ENCODE measurements around the gene EFNA5. TPM values are rescaled to one million over a fixed set of nuclear protein-coding genes. Genes with fewer than 3 reads are reported as not detected.

Gene EFNA5
- total RNA-seq, 1 donor from 2014 or later, result 11.8 TPM

- H3K4me1 ChIP-seq, result no peaks in the 10 kb centered on the region
These were observed 292.4 kb downstream of the EFNA5 start for GRCh38 chr5:107378218-107378899.

GRCh38 chr5:107377277-107377609 lies 293.5 kb downstream of the EFNA5 start:
- Histone ChIP-seq H3K27ac (no peak overlapping the region), H3K27me3 (no peaks in the 10 kb centered on the region), H3K9me3 (no peaks in the 10 kb centered on the region), H3K4me1 (no peaks in the 10 kb centered on the region), H3K36me3 (no peaks in the 10 kb centered on the region), H3K4me3 (no peak overlapping the region)
- TF ChIP-seq POLR2A (IDR thresholded peaks at IDR 0.05), result no peak
- TF ChIP-seq CTCF (IDR thresholded peaks at IDR 0.05), result no peak
- TF ChIP-seq POLR2AphosphoS5 (IDR thresholded peaks at IDR 0.05; ENCODE audit: insufficient read depth in 1 of 2, low read depth in 1 of 2), result no peak
- intact Hi-C loops (cut with DNase I), result no loop called here
- DNase-seq (ENCODE audit: extremely low spot score in 2 of 2), result no peak

More at GRCh38 chr5:107378218-107378899, 292.4 kb downstream of the EFNA5 start:
- H3K27me3 ChIP-seq, result no peaks in the 10 kb centered on the region
- H3K9me3 ChIP-seq, result no peaks in the 10 kb centered on the region
- TF ChIP-seq POLR2A (IDR thresholded peaks at IDR 0.05) (no peak), POLR2AphosphoS5 (IDR thresholded peaks at IDR 0.05; ENCODE audit: insufficient read depth in 1 of 2, low read depth in 1 of 2) (no peak), CTCF (IDR thresholded peaks at IDR 0.05) (no peak)
- no peaks in the 10 kb centered on the region for H3K36me3 ChIP-seq
- no peak overlapping the region for H3K27ac ChIP-seq
- DNase-seq (ENCODE audit: extremely low spot score in 2 of 2), result no peak
- intact Hi-C loops (cut with DNase I), result no loop called here
- no peak overlapping the region for H3K4me3 ChIP-seq

GRCh38 chr5:107376546-107377276 lies 294.0 kb downstream of the EFNA5 start:
- intact Hi-C loops (cut with DNase I), result no loop called here
- H3K9me3 ChIP-seq, result no peaks in the 10 kb centered on the region
- H3K27ac ChIP-seq, result no peak overlapping the region
- TF ChIP-seq POLR2A (IDR thresholded peaks at IDR 0.05) (no peak), CTCF (IDR thresholded peaks at IDR 0.05) (no peak), POLR2AphosphoS5 (IDR thresholded peaks at IDR 0.05; ENCODE audit: insufficient read depth in 1 of 2, low read depth in 1 of 2) (no peak)
- H3K4me1 ChIP-seq, result no peaks in the 10 kb centered on the region
- H3K4me3 ChIP-seq, result no peak overlapping the region
- no peak for DNase-seq (ENCODE audit: extremely low spot score in 2 of 2)
- no peaks in the 10 kb centered on the region for H3K27me3 ChIP-seq
- H3K36me3 ChIP-seq, result no peaks in the 10 kb centered on the region

GRCh38 chr5:107373549-107374263 lies 297.0 kb downstream of the EFNA5 start:
- TF ChIP-seq CTCF (IDR thresholded peaks at IDR 0.05) (no peak), POLR2A (IDR thresholded peaks at IDR 0.05) (no peak), POLR2AphosphoS5 (IDR thresholded peaks at IDR 0.05; ENCODE audit: insufficient read depth in 1 of 2, low read depth in 1 of 2) (no peak)
- Histone ChIP-seq H3K27ac (no peak overlapping the region), H3K27me3 (no peaks in the 10 kb centered on the region), H3K4me1 (peaks cover 10% of the 10 kb centered on the region), H3K36me3 (no peaks in the 10 kb centered on the region), H3K9me3 (no peaks in the 10 kb centered on the region), H3K4me3 (no peak overlapping the region)
- DNase-seq (ENCODE audit: extremely low spot score in 2 of 2), result no peak
- intact Hi-C loops (cut with DNase I), result no loop called here

Measured in vagina (tissue), 2 donors.